ENCODE data around the gene DNAAF6.
A peak's percentile ranks its signal among the peaks of the same experiment; 100 is the strongest.
"Not testable (repeated sequence)": the region's sequence is repeated elsewhere in the genome, so short reads cannot be mapped to it uniquely, and the experiment has no call there.

The DNAAF6 gene

GRCh38 chrX:107205770-107206696 is at the start of gene DNAAF6, which contains the start of gene NUP62CL:
Gene DNAAF6, plus strand, starts transcription at chrX:107206611. Its CDS starts 6,265 bp downstream, at chrX:107212876.
Gene NUP62CL, minus strand, starts transcription at chrX:107206433. Its CDS starts 31,287 bp downstream, at chrX:107175146.
- POLR2A ChIA-PET: no interaction called here
- TF ChIP-seq CTCF (IDR thresholded peaks at IDR 0.05; ENCODE audit: insufficient read depth, low read length, missing control alignments): no peak
- peak within 1 kb of the TSS; percentile 30 for H3K4me3 ChIP-seq (ENCODE audit: low read depth, low read length)
- CTCF ChIA-PET: no interaction called here
- no peak for DNase-seq (ENCODE audit: low read depth, low spot score)

- H3K4me3 ChIP-seq (ENCODE audit: low read depth, low read length); DNase-seq (ENCODE audit: low read depth, low spot score); CTCF ChIA-PET; POLR2A ChIA-PET: not testable (repeated sequence)
Measured at GRCh38 chrX:107157618-107158017, 48.8 kb upstream of the DNAAF6 start.

- CTCF ChIA-PET: no interaction called here
- no peak for DNase-seq (ENCODE audit: low read depth, low spot score)
- no peak overlapping the region for H3K4me3 ChIP-seq (ENCODE audit: low read depth, low read length)
- POLR2A ChIA-PET: no interaction called here
- no peak for TF ChIP-seq CTCF (IDR thresholded peaks at IDR 0.05; ENCODE audit: insufficient read depth, low read length, missing control alignments)
Measured at GRCh38 chrX:107167163-107167921, 39.1 kb upstream of the DNAAF6 start.

- H3K4me3 ChIP-seq (ENCODE audit: low read depth, low read length): no peak overlapping the region
- no peak for TF ChIP-seq CTCF (IDR thresholded peaks at IDR 0.05; ENCODE audit: insufficient read depth, low read length, missing control alignments)
- DNase-seq (ENCODE audit: low read depth, low spot score): no peak
- ChIA-PET CTCF (no interaction called here), POLR2A (no interaction called here)
Measured at GRCh38 chrX:107168257-107168656, 38.2 kb upstream of the DNAAF6 start.

- TF ChIP-seq CTCF (IDR thresholded peaks at IDR 0.05; ENCODE audit: insufficient read depth, low read length, missing control alignments): no peak
- no peak overlapping the region for H3K4me3 ChIP-seq (ENCODE audit: low read depth, low read length)
- no peak for DNase-seq (ENCODE audit: low read depth, low spot score)
- ChIA-PET CTCF (no interaction called here), POLR2A (no interaction called here)
Measured at GRCh38 chrX:107168712-107169111, 37.7 kb upstream of the DNAAF6 start.

GRCh38 chrX:107171369-107172102 is 34.9 kb upstream of the DNAAF6 start:
- no peak for TF ChIP-seq CTCF (IDR thresholded peaks at IDR 0.05; ENCODE audit: insufficient read depth, low read length, missing control alignments)
- ChIA-PET POLR2A (no interaction called here), CTCF (no interaction called here)
- H3K4me3 ChIP-seq (ENCODE audit: low read depth, low read length): no peak overlapping the region
- no peak for DNase-seq (ENCODE audit: low read depth, low spot score)

Measured in AG04449 (cell line).